ENCODE measurements around the gene PCK2. TPM values are rescaled to one million over a fixed set of nuclear protein-coding genes. Genes with fewer than 3 reads are reported as not detected.
A peak's percentile ranks its signal among the peaks of the same experiment; 100 is the strongest.

Gene PCK2
- total and polyA plus RNA-seq, 2 of the 8 experiments (the other 6 are each of a cell fraction or from before 2014, with no cell fraction given) = 81.9 to 115 TPM

DNA sequence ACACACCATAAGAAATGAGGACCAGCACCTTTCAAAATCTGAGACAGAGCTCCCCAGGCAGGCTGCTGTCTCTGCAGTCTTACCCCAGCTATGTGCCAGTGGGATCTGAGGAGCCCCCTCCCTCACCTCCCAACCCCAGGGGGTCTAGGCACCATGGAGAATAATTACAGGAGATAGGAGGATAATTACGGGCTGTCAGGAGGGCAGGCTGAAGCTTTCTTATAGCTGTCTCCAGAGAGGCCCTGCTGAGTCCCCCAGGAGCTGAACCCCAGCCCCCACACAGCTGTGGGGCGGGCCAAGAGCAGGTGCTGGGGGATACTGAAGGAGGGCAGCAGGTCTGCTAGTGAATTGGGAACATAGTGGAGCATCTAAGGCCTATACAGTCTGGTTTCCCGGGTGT, 16.0 kb upstream of the PCK2 start:
- Histone ChIP-seq H2BK15ac (ENCODE audit: low read length) (no peak overlapping the region), H2BK20ac (ENCODE audit: low read length) (no peak overlapping the region), H3K9ac (replicated peaks in 1 of 4; ENCODE audit: extremely low read depth in 1 of 4, low read depth in 3 of 4, low read length in 3 of 4) (no peak overlapping the region; a peak in 1 of 7 replicates), H2BK5ac (ENCODE audit: low read depth, low read length) (0 out of 2 replicates have a peak overlapping the region, but pooled peaks have one; percentile 52), H2BK120ac (replicated peaks; ENCODE audit: low read depth, low read length) (no peak overlapping the region), H3K79me1 (ENCODE audit: low read depth, low read length) (no peaks in the 10 kb centered on the region), H2AK5ac (ENCODE audit: low read depth, low read length) (no peak overlapping the region), H3K56ac (replicated peaks; ENCODE audit: insufficient read length, low read depth, low read length) (no peak overlapping the region), H3K18ac (ENCODE audit: extremely low read depth, low read length) (no peak overlapping the region), H3K4me1 (replicated peaks in 1 of 4; ENCODE audit: control insufficient read depth in 3 of 4, insufficient read depth in 4 of 4, low read length in 3 of 4) (peaks cover 0 to 18% (median 12%) of the 10 kb centered on the region in 4 experiments; a peak in 6 of 7 replicates), H2AFZ (ENCODE audit: low read length) (no peak overlapping the region), H3K4ac (replicated peaks; ENCODE audit: insufficient read length, low read depth, low read length) (no peak overlapping the region), H4K91ac (replicated peaks; ENCODE audit: insufficient read length, low read length) (no peak overlapping the region), H4K8ac (ENCODE audit: extremely low read depth, insufficient read depth, low read length) (no peak overlapping the region), H3K14ac (ENCODE audit: insufficient read length) (no peak overlapping the region), H3K36me3 (ENCODE audit: control insufficient read depth in 2 of 4, insufficient read depth in 4 of 4, low read length in 3 of 4) (no peaks in the 10 kb centered on the region), H3K23me2 (ENCODE audit: low read depth, low read length) (peaks cover 11% of the 10 kb centered on the region; the same call in 1 of the 2 replicates), H4K5ac (ENCODE audit: insufficient read length, low read depth, low read length) (no peak overlapping the region), H3K79me2 (ENCODE audit: control insufficient read depth in 1 of 2, insufficient read depth in 2 of 2, low read length in 2 of 2) (no peaks in the 10 kb centered on the region), H3K9me3 (ENCODE audit: insufficient read depth in 2 of 2, low read depth in 1 of 2, low read length in 1 of 2) (no peaks in the 10 kb centered on the region), H2BK12ac (ENCODE audit: low read depth, low read length) (no peak overlapping the region), H3K4me3 (ENCODE audit: extremely low read depth in 1 of 4, insufficient read depth in 2 of 4, low read depth in 3 of 4, low read length in 4 of 4) (no peak overlapping the region), H3K27me3 (replicated peaks in 1 of 4; ENCODE audit: control insufficient read depth in 3 of 4, extremely low read depth in 1 of 4, insufficient read depth in 3 of 4, low read length in 3 of 4) (peaks cover 0 to 10% (median 7%) of the 10 kb centered on the region in 4 experiments; a peak in 5 of 7 replicates), H4K20me1 (replicated peaks in 1 of 2; ENCODE audit: control insufficient read depth in 1 of 2, insufficient read depth in 2 of 2, low read length in 2 of 2) (no peaks in the 10 kb centered on the region), H3K4me2 (ENCODE audit: insufficient read depth in 1 of 2, low read depth in 2 of 2, low read length in 2 of 2) (no peak overlapping the region), H3K23ac (ENCODE audit: insufficient read length) (no peak overlapping the region), H3K27ac (ENCODE audit: low read depth, low read length) (no peak overlapping the region)
- POLR2A ChIA-PET (ENCODE audit: partially characterized antibody) = interaction anchor here (1.5 to 27.2 kb wide), 3 partner anchors 15 to 101 kb away, joined by 4 to 626 read pairs (median 36); partner anchors contain the start of gene PCK2
- FAIRE-seq = no peak
- no peak for DNase-seq (ENCODE audit: low read depth in 1 of 2, low spot score in 2 of 2)
- WGBS, 2 experiments (ENCODE audit: extremely low coverage in 1 of 2, insufficient coverage in 1 of 2, insufficient read length in 1 of 2, insufficient replicate concordance in 2 of 2, low coverage in 1 of 2, low lambda C conversion rate in 2 of 2, missing lambda C conversion rate in 1 of 2) = 89% methylated on average over 3 of the region's 3 CpGs; no CpG with 5 or more reads in 1 of the 2 experiments
- CTCF ChIA-PET (ENCODE audit: partially characterized antibody) = interaction anchor here (1.0 to 23.8 kb wide), 4 partner anchors 9 to 31 kb away, joined by 3 to 316 read pairs (median 38); partner anchors contain the start of gene PCK2
- TF ChIP-seq SUZ12 (IDR thresholded peaks at IDR 0.05; ENCODE audit: low read length) (no peak), SRF (IDR thresholded peaks at IDR 0.05; ENCODE audit: low read depth, low read length) (no peak), JUND (IDR thresholded peaks at IDR 0.05; ENCODE audit: low read length) (no peak), TCF12 (IDR thresholded peaks at IDR 0.05; ENCODE audit: low read depth, low read length) (no peak), SP1 (IDR thresholded peaks at IDR 0.05; ENCODE audit: low read depth, low read length) (no peak), BRCA1 (IDR thresholded peaks at IDR 0.05; ENCODE audit: low read depth, low read length) (no peak), CHD2 (IDR thresholded peaks at IDR 0.05; ENCODE audit: low read length) (no peak), MAFK (IDR thresholded peaks at IDR 0.05; ENCODE audit: low read depth, low read length) (no peak), CBX8 (IDR thresholded peaks at IDR 0.05; ENCODE audit: borderline replicate concordance, low read depth, low read length) (no peak), TBP (IDR thresholded peaks at IDR 0.05; ENCODE audit: low read depth, low read length) (no peak), TEAD4 (IDR thresholded peaks at IDR 0.05; ENCODE audit: low read depth, low read length) (no peak), NRF1 (IDR thresholded peaks at IDR 0.05; ENCODE audit: low read depth, low read length) (no peak), POLR2AphosphoS5 (IDR thresholded peaks at IDR 0.05; ENCODE audit: low read depth, low read length) (no peak), SAP30 (IDR thresholded peaks at IDR 0.05; ENCODE audit: insufficient read depth, insufficient replicate concordance, low read length) (no peak), RAD21 (IDR thresholded peaks at IDR 0.05 in 1 of 2, conservative IDR thresholded peaks at IDR 0.05 in 1 of 2; ENCODE audit: low read depth in 2 of 2, low read length in 2 of 2) (no peak), POLR2A (IDR thresholded peaks at IDR 0.05; ENCODE audit: control extremely low read depth in 1 of 2, low read depth in 2 of 2, low read length in 2 of 2) (no peak)

All from H1 (cell line).